GM12891 (cell line): Measurements from ENCODE around the gene GNG13.
A peak's percentile ranks its signal among the peaks of the same experiment; 100 is the strongest.

Experiments used
- DNase-seq: peaks from one replicate; pipeline ENCODE4 v3.0.0; 2011; ENCODE audit warnings: low spot score; ENCODE audit not compliant: insufficient read length
- FAIRE-seq: peaks from 2 replicates; lab custom pipeline; 2011; peaks lifted over from hg19 to GRCh38; lab: Jason Lieb, UNC
- PAX5 ChIP-seq: IDR thresholded peaks from 2 replicates; pipeline ENCODE4 v1.6.1; 2011; ENCODE audit warnings: low read length, moderate library complexity, mild to moderate bottlenecking; ENCODE audit not compliant: insufficient read depth, severe bottlenecking
- POLR2A ChIP-seq: IDR thresholded peaks from 2 replicates; pipeline ENCODE4 v1.6.1; 2011; ENCODE audit warnings: low read depth, low read length, control low read depth
- POLR2AphosphoS5 ChIP-seq: IDR thresholded peaks from 2 replicates; pipeline ENCODE4 v1.6.1; 2011; ENCODE audit warnings: low read depth, low read length, control low read depth
- POU2F2 ChIP-seq: IDR thresholded peaks from 2 replicates; pipeline ENCODE4 v1.6.1; 2011; ENCODE audit warnings: low read depth, mild to moderate bottlenecking, control low read depth, low read length, moderate library complexity
- SPI1 ChIP-seq: IDR thresholded peaks from 2 replicates; pipeline ENCODE4 v1.6.1; 2011; ENCODE audit warnings: low read depth, low read length, control low read depth
- TAF1 ChIP-seq: IDR thresholded peaks from 2 replicates; pipeline ENCODE4 v1.6.1; 2011; ENCODE audit warnings: low read depth, low read length, control low read depth

The GNG13 gene

DNA sequence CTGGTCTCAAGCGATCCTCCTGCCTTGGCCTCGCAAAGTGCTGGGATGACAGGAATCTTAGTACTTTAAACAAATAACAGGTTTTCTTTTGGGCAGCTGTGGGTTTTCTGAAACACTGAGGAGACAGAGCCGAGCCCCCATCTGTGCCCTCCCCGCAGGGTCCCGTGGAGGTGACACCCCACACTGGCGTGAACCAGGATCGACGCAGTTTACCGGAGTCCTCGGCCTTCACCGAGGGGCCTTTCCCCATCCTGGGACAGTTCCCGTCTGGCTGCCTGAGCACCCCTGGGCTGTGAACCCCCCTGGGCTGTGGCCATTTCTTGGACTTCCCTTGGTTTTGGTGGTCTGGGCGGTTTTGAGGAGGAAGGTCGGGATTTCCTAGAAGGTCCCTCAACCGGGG is 15.3 kb upstream of the GNG13 start:
- TF ChIP-seq POU2F2 (no peak), SPI1 (no peak), POLR2A (no peak)
- FAIRE-seq = no peak
- DNase-seq = no peak

DNA sequence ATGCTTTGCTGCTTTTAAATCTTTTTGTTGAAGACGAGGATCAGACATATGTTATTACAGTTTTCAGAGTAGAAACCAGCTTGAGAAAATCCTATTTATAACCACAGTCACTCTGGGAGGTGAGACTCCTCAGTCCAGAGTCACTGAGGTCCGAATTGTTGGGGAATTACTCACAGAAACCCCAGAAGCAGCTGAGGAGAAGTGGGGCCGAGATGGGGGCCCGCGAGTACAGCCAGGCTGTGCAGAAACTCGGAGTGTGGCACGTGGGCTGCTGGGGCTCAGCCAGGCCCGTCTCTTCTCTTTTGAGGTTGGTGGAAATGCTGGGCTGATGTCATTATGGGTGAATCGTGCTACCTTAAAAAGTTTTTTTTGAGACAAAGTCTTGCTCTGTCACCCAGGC is 14.4 kb upstream of the GNG13 start:
- no peak for DNase-seq
- FAIRE-seq = no peak
- TF ChIP-seq POLR2AphosphoS5 (no peak), SPI1 (no peak), TAF1 (no peak), POU2F2 (no peak), PAX5 (no peak), POLR2A (no peak)

DNA sequence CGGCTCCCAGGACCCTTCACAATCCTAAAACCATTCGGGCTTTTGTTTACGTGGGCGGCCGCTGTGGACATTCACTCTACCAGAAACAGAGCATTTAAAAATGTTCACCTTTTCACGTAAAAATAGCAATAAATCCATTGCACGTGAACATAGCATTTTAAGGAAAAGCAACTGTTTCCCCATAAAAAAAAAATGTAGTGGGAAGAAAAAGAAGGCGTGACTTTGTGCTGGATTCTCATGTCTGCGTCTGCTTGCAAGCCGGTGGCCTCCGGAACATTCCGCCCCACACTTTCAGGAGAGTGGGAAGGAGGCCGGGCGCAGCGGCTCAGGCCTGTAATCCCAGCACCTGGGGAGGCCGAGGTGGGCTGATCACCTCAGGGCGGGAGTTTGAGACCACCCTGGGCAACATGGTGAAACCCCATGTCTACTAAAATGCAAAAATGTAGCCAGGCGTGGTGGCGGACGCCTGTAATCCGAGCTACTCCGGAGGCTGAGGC is 13.4 kb upstream of the GNG13 start:
- TF ChIP-seq TAF1 (no peak), POLR2A (no peak), PAX5 (no peak), SPI1 (no peak), POU2F2 (no peak)
- DNase-seq (no peak), FAIRE-seq (no peak)

DNA sequence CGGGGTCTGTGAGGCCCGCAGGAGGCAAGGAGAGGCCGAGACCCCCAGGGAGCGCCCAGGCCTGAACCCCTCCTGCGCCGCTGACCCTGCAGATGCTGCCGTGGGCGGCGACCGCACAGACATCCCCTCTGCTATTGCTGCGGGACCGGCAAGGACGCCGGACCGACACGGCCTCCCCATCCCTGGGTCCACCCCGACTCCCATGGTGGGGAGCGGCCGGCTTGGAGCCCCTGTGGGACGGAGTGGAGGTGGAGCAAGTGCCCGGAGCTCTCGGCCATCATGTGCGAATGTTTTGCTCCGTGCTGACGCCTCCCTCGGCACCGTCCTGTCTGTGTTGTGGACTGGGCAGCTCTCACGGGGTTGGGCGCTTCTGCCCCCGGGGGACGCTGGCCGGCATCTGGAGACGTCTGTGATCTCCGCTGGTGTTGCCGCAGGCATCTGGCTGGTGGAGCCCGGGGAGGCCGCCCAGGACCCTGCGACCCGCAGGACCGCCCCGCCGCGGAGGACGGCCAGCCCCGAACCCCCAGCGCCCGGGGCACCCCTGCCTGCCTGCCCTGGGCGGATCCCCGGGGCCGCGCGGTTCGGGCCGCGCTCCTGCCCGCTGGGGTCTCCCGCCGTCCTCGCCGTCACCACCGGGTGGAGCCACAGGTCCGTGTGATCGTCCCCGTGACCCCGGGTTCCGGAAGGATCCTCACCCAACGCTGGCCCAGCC is 12.8 kb upstream of the GNG13 start:
- TF ChIP-seq PAX5 = no peak
- peak; percentile 66 for DNase-seq
- FAIRE-seq = peak; percentile 79

DNA sequence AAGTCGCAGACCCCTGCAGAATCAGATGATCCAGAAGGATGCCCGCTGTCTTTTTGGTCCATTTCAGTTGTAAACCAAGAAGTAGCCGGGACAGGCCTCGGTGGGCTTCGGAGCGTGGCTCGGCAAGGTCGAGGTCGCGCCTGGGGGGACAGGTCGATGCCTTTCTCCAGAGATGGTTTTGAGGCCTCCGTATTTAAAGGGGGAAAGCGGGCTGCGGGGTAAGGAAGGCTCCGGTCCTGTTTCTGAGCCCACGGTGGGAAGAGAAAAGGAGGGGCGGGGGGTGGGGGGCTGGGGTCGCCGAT is 7.5 kb upstream of the GNG13 start:
- DNase-seq = no peak
- FAIRE-seq = no peak
- TF ChIP-seq POLR2AphosphoS5 (no peak), POU2F2 (no peak), SPI1 (no peak), POLR2A (no peak), TAF1 (no peak), PAX5 (no peak)

DNA sequence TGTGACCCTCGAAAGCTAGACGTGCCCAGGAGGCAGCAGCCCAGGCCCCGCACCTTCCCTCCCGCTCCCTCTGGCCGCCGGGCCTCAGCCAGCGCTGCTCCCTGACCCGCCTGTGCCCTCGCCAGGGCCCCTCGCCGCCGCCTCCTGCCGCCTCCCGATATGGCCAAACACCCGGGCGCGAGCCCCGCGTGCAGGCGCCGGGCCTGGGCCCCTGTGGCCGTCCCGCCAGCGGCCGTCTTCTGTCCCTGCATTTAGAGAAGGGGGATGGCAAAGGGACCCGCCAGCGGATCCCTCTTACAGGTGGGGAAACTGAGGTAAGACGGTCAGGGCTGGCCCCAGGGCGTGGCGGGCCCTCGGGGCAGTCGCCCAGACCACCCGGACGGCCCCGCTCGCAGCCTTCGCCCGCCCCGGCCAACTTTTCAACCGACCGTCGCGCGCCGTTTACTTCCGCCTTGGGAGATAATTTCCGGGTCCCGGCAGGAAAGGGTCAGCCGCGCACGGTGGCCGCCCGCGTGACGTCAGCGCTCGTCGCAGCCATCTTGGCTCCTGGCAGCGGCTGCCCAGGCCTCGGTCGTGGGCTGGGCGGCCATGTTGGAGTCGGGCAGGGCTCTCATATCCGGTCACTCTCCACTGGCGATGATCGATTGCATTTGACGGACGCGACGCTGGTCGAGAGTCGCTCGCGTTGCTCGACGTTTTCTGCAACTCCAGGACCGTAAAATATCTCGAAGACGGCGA is 7.0 kb upstream of the GNG13 start:
- TF ChIP-seq SPI1 (no peak), POLR2A (0 out of 2 replicates have a peak, but pooled peaks have one; percentile 65), POU2F2 (no peak), POLR2AphosphoS5 (peak; percentile 79; the same call in 1 of the 2 replicates), PAX5 (peak; percentile 50), TAF1 (peak; percentile 56; the same call in 1 of the 2 replicates)
- FAIRE-seq (peak; percentile 99), DNase-seq (peak; percentile 99)

DNA sequence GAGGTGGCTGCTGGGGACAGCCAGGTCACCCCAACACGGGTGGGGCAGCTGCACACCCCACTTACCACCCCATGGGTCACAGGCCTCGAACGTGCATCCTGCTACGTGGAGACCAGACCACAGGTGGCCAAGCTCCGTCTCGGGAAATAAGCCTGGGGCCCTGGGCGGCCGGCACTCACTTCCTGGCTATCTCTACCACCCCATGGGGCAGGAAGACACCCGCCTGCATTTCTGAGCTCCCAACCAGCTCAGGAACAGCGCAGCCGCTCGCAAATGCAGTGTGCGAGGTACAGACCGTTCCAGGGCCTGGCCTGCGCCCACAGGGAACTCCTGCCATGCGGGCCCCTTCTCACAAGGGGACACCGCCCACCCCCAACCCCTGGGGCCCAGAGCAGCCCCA is 4.9 kb upstream of the GNG13 start:
- DNase-seq = no peak
- TF ChIP-seq POU2F2 (no peak), PAX5 (no peak)
- FAIRE-seq = no peak

DNA sequence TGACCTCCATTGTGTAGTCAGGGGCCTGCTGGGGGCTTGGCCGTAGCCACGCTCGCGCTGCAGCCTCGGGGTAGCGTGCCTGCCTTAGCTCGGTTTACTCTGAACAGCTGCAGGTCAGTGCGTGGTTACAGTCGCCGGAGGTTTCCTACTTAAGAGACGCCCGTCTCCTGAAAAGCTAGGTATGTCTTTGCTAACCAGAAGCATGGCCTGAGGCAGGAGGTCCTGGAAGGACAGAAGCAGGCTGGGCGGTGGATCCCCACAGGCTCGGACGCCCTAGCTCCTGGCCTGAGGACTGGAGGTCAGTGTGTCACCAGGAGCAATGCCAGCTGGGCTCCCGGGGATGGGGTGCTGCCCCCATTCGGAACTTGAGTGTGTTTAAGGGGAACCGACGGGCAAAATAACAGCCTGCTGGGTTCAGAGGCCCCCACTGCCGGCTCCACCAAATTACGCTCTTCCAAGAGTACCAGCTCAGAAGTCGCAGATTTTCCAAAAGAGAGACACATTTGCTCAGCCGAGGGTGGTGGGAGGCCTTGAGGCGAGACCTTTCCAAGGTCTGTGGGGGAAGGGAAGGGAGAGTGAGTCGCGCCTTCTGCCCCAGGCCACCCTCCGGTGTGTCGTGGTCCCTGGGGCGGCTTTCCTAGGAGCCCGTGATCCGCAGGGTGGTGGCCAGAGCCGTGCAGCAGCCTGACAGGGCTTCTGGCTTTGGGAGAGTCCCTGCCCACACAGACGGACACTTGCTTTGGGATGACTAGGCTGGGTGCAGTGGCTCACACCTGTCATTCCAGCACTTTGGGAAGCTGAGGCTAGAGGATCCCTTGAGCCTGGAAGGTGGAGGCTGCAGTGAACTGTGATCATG is 3.9 kb upstream of the GNG13 start:
- DNase-seq (no peak), FAIRE-seq (no peak)
- TF ChIP-seq SPI1 = no peak
- TF ChIP-seq POU2F2 = no peak
- no peak for TF ChIP-seq PAX5
- TF ChIP-seq POLR2A = no peak
- TF ChIP-seq TAF1 = no peak
- no peak for TF ChIP-seq POLR2AphosphoS5

DNA sequence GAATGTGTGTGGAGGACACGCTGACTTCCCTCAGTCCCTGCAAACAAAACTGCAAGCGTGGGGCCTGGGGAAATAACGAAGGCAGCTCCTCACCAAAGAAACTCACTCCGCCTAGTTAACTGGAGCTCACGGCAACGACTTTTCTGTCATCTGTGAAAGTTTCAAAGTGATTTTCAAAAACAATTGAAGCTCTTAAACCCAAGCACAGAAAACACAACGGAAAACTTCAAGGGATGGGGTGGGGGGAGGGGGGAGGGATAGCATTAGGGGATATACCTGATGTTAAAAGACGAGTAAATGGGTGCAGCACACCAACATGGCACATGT is 3.2 kb upstream of the GNG13 start:
- DNase-seq (no peak), FAIRE-seq (no peak)
- TF ChIP-seq POLR2A (no peak), POLR2AphosphoS5 (no peak), TAF1 (no peak), POU2F2 (no peak), SPI1 (no peak), PAX5 (no peak)
